Fibroblast of skin of left quadriceps (primary cell): ENCODE data around the gene GLDN.
A peak's percentile ranks its signal among the peaks of the same experiment; 100 is the strongest.

ENCODE experiments used
- DNase-seq, 2 experiments: peaks; one replicate each; pipeline ENCODE4 v3.0.0-alpha.2; 2013; ENCODE audit warnings: low read depth in 2 of 2

GLDN gene

GRCh38 chr15:51322621-51323296, 18.7 kb upstream of the GLDN start:
- DNase-seq = no peak

- DNase-seq = no peak
Observed at GRCh38 chr15:51323749-51324148, 17.7 kb upstream of the GLDN start.

GRCh38 chr15:51325167-51325566, 16.3 kb upstream of the GLDN start:
- no peak for DNase-seq

GRCh38 chr15:51327081-51327480, 14.4 kb upstream of the GLDN start:
- DNase-seq = no peak

- DNase-seq = no peak
Observed at GRCh38 chr15:51328926-51329325, 12.5 kb upstream of the GLDN start.

GRCh38 chr15:51331141-51331540, 10.3 kb upstream of the GLDN start:
- no peak for DNase-seq

- DNase-seq = peak in 1 of 2 experiments; percentile 9
Observed at GRCh38 chr15:51332206-51333147, 9.0 kb upstream of the GLDN start.

- DNase-seq = no peak
Observed at GRCh38 chr15:51333571-51333970, 7.9 kb upstream of the GLDN start.

GRCh38 chr15:51334011-51334451, 7.4 kb upstream of the GLDN start:
- DNase-seq = no peak

- no peak for DNase-seq
Observed at GRCh38 chr15:51335087-51335486, 6.4 kb upstream of the GLDN start.

- no peak for DNase-seq
Observed at GRCh38 chr15:51335538-51336410, 5.7 kb upstream of the GLDN start.

GRCh38 chr15:51338496-51338895, 3.0 kb upstream of the GLDN start, which contains the start of gene CYP19A1:
Gene CYP19A1, minus strand, starts transcription at chr15:51338596. Its CDS starts 95,684 bp downstream, at chr15:51242912.
- DNase-seq = no peak

- DNase-seq = no peak
Observed at GRCh38 chr15:51342227-51342999, 958 bp downstream of the GLDN start.

- no peak for DNase-seq
Observed at GRCh38 chr15:51343466-51343865, 2.0 kb downstream of the GLDN start.

GRCh38 chr15:51346136-51346535, 4.7 kb downstream of the GLDN start:
- DNase-seq = no peak

- no peak for DNase-seq
Observed at GRCh38 chr15:51348688-51349087, 7.2 kb downstream of the GLDN start.

- no peak for DNase-seq
Observed at GRCh38 chr15:51349156-51349844, 7.8 kb downstream of the GLDN start.

GRCh38 chr15:51350723-51351122, 9.3 kb downstream of the GLDN start:
- no peak for DNase-seq

GRCh38 chr15:51353976-51354375, 12.5 kb downstream of the GLDN start:
- DNase-seq = no peak

GRCh38 chr15:51355096-51355495, 13.6 kb downstream of the GLDN start:
- DNase-seq = no peak
